Right kidney (tissue), 1 donor: Measurements from ENCODE around the gene AQP2.

Experiments used
- DNase-seq: peaks from one replicate; pipeline ENCODE4 v3.0.0-alpha.2; 2016

Gene AQP2

GRCh38 chr12:49917166-49917787 lies 33.3 kb upstream of the AQP2 start:
- DNase-seq: no peak

GRCh38 chr12:49917788-49918173 lies 32.8 kb upstream of the AQP2 start:
- no peak for DNase-seq

GRCh38 chr12:49920241-49920914 lies 30.2 kb upstream of the AQP2 start:
- no peak for DNase-seq

GRCh38 chr12:49920915-49921286 lies 29.6 kb upstream of the AQP2 start:
- no peak for DNase-seq

- no peak for DNase-seq
These were observed 29.2 kb upstream of the AQP2 start for GRCh38 chr12:49921299-49921698.

DNA sequence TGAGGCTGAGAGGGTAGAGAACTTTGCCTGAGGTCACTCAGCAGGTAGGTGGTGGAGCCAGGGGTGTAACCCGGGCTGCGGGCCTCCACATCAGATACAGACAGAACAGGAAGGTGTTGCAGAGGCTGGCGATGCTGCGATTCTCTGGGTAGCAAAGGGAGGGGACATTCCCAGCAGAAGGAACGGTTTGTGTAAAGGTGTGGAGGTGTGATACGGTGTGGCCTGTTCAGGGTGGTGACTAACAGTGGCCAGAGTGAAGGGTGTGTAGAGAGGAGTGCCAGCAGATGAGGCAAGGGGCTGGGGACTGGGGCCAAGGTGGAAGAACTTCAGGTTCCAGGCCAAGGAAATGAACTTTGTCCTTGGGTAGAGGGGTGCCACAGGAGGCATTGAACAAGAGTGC lies 28.6 kb upstream of the AQP2 start:
- no peak for DNase-seq

- no peak for DNase-seq
These were observed 28.0 kb upstream of the AQP2 start for GRCh38 chr12:49922349-49923034.

GRCh38 chr12:49923035-49923644 lies 27.4 kb upstream of the AQP2 start:
- DNase-seq: no peak

DNA sequence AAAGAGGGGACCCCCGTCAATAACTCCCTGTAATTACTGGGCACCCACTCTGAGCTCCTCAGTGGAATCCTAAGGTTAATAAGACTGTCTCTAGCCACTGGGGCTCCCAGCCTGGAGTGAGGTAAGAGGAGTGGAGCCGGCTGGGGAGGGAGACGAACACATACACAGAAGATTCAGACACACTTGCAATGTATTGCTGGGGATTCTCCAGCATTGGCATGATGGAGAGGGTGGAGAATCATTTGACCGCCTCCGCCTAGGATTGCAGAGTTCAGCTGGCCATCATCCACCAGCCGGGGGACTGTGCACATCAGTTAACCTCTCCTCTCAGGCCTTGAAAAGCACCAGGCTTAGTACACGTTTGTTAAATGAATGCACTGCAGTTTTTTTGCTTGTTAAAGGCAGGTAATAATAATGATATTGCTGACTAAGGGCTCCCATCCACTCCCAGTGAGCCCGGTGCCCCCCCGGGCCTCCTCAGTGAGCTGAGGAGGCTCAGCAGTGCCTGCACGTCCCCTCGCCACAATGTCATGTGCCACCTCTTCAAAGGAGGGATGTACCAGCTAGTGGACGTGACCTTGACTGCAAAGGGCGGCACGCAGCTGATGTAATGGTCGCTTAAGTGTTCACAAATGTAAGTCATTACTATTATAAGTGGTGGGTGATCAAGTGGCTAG lies 26.5 kb upstream of the AQP2 start:
- no peak for DNase-seq

DNA sequence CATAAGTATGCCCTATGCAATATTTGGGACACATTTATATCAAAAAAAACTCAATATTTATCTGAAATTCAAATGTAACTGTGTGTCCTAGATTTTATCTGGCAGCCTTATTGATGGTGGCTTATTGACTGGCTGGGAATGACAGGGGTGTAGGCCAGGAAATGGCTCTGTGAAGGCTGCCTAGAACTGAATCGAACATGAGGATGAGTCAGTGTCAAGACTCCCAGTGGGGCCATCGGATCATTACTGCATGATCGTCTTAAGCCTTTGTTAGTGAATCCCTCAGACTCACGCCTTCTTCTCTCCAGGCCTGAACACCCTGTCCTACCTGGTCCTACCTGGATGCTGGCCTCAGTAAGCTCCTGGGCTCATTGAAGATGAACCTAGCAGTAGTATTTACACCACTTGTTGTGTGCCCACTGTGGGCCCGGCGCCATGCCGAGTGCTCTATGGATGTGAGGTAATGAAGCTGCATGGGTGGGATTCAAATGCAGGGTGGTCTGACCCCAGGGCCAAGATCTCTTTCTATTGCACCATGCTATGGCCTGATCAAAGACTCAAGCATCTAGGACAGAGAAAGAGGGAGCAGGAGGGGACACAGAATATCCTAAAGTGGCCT lies 25.8 kb upstream of the AQP2 start:
- DNase-seq: no peak

DNA sequence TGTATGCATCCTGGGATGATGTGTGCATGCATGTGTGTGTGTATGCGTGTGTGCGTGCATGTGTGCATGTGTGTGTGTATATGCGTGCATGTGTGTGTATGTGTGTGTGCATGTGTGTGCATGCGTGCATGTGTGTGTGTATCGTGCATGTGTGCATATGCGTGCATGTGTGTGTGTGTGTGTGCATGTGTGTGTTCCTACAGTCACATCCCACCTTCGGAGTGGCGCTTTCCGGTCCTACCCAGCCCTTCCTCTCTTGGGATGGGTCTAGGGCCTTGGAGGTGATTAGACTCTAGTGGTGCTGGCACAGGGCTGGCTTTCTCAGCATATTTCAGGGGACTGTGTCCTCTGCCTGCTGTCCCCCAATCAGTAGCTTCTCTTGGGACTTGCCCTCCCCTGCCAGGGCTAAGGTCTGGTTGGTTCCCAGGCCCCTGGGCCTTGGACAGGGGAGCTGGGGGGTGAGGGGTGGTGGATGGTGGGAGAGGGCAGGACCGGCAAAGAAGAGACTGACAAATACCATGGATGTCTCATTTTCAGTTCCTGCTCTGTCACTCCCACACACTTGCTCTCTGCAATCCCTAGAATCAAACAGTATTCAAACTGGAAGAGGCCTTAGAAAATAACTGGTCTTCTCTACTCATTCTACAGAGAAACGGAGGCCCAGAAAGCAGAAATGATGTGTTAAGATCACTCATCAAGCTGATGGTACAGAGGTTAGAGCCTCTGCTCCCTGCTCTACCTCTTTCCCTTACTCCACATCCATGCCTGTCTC lies 24.9 kb upstream of the AQP2 start:
- no peak for DNase-seq

GRCh38 chr12:49928471-49928870 lies 22.1 kb upstream of the AQP2 start:
- no peak for DNase-seq

DNA sequence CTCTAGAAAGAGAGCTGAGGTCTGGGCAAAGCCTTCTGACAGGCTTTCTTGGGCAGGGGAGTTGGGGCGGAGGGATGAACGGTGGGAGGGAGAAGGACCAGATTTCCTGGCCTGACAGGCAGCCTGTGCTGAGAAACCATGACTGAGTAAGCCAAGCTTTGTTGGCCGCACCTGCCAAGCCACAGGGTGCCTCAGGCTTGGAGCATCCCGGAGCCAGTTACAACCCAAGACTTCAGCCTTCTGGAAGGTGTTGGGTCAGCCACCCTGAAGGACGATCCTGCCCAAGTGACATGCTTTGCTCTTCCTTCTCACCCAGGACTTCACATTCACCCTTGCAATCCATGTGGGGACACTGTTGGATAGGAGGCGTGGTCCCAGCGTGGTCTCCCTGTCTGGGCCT lies 21.0 kb upstream of the AQP2 start:
- no peak for DNase-seq

DNA sequence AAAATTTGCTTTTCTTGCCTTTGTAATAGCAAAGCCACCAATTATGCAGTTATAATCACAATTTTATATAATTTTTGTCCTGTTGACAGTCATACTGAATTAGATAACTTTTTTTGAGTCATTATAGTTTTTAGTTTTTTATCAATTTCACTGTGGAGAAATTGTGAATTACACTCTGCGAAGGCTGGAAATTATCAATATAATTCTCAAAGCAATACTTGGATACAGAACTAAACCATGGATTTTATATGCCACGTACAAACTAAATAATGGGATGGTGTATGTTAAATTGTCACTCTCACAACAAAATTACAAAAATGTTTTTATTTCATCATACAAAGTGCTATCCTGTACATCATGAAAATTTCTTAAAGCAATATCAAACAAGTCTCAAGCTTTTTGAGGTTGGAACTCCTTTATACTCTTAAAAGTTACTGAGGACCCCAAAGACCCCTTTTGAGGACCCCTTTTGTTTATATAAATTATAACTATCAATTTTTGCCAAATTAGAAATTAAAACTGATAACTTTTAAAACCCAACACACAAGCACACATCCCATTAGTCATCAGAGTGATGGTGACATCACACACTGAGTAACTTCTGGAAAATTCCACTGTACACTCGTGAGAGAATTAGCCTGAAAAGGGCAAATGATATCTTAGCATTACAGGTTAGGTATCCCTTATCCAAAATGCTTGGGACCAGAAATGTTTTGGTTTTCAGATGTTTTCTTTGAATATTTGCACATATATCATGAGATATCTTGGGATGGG lies 19.8 kb upstream of the AQP2 start:
- no peak for DNase-seq

- DNase-seq: no peak
These were observed 18.5 kb upstream of the AQP2 start for GRCh38 chr12:49932023-49932422.

DNA sequence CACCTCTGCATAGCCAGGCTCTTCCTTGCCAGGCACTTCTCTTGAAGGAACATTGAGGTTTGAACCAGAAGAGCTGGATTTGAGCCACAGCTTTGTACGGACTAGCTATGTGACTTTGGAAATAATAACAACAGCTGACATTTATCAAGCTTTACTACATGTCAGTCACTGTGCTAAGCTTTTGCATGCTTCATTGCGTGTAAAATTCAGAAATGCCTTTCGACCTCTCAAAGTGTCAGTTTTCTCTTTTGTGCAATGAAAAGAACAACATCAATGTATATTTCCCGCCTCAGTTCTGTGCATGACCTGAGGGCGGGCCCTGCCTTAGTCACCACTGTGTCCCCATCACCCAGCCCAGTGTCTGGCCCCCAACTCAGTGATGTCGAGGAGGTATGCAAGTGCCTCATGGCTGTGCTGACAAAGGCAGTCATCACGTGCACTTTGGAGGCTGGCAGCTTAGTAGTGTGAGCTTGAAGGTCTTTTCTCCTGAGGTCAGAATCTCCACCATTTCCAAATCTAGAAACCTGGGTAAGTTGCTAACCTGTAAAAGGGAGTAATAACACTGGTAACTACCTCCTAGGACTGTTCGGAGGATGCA lies 17.9 kb upstream of the AQP2 start:
- no peak for DNase-seq

GRCh38 chr12:49933796-49934195 lies 16.7 kb upstream of the AQP2 start:
- DNase-seq: no peak

DNA sequence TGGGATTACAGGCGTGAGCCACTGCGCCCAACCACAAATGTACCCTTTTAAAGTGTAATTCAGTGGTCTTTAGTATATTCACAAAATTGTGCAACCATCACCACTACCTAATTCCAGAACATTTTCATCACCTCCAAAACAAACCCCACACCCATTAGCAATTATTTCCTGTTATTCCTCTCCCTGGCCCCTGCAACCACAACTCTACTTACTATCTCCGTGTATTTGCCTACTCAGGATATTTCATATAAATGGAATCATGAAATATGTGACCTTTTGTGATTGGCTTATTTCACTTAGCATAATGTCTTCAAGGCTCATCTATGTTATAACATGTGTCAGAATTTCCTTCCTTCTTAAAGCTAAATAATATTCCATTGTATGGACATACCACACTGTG lies 16.0 kb upstream of the AQP2 start:
- DNase-seq: no peak

DNA sequence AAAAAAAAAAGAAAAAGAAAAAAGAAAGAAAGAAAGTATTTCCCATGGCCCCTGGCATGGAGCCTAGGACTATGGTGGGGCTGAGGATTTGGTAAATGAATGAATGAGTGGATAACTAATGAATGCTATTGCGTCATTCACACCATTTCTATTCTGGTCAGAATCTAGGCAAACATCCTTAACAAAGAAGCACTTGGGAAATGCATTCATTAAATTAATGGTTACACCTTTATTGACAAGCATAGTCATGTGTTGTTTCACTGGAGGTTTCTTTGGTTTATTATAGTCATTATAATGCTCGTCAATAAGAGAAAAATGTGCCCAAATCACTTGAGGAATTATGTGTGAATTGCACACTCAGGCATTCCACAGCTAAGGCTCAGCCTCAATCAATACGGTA lies 13.6 kb upstream of the AQP2 start:
- no peak for DNase-seq

DNA sequence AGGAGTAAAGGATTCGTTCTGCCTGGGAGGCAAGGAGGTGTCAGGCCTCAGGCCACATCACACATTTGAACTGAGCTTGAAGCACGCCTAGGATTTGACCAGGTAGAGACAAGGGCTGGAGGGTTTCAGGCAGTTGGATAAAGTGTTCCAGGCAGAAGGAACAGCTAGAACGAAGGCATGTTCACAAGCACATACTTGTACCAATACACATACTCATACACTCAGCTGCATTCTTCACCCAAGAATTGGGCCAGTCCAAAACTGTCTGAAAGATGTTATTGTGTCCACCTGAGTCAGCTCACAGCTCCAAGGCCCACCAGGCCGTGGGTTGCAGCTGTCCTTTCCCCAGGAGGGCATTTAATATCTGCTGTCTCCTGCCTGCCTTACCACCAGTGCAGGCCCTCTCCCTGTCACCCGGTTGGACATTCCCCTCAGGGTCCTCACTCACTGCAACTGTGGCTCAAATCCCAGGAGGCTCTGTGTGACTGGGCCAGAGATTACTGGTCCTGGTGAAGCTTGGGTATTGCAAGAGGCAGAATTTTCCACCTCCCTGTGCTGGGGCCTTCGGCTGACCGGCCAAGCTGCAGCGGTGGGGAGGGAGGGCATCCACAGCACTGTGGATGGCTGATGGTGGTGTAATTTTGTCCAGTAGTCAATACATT lies 12.8 kb upstream of the AQP2 start:
- DNase-seq: no peak
